Astrocyte (in vitro differentiated cells and primary cell): Measurements from ENCODE around the gene DIAPH3. TPM values are rescaled to one million over a fixed set of nuclear protein-coding genes. Genes with fewer than 3 reads are reported as not detected.
A peak's percentile ranks its signal among the peaks of the same experiment; 100 is the strongest.

Experiments used
- DNase-seq: peaks from one replicate; pipeline ENCODE4 v3.0.0-alpha.2; 2010; ENCODE audit warnings: low read depth
- FAIRE-seq: peaks from 2 replicates; lab custom pipeline; 2011; peaks lifted over from hg19 to GRCh38; lab: Jason Lieb, UNC
- H2AFZ ChIP-seq: 2 replicates; pipeline ENCODE4 v1.6.0; 2012; ENCODE audit warnings: low read depth, low read length, inconsistent platforms
- H3K27ac ChIP-seq: 2 replicates; pipeline ENCODE4 v1.5.1; 2011; ENCODE audit warnings: low read depth, low read length, inconsistent platforms
- H3K27me3 ChIP-seq: 2 replicates; pipeline ENCODE4 v1.6.0; 2011; ENCODE audit warnings: low read length, inconsistent platforms; ENCODE audit not compliant: insufficient read depth
- H3K36me3 ChIP-seq: 2 replicates; pipeline ENCODE4 v1.5.1; 2011; ENCODE audit warnings: low read length, inconsistent platforms; ENCODE audit not compliant: insufficient read depth
- H3K4me1 ChIP-seq: 2 replicates; pipeline ENCODE4 v1.5.1; 2011; ENCODE audit warnings: low read length, inconsistent platforms; ENCODE audit not compliant: insufficient read depth
- H3K4me2 ChIP-seq: 2 replicates; pipeline ENCODE4 v1.6.0; 2012; ENCODE audit warnings: low read length, inconsistent platforms
- H3K4me3 ChIP-seq: 2 replicates; pipeline ENCODE4 v1.5.1; 2011; ENCODE audit warnings: low read depth, mild to moderate bottlenecking, low read length, inconsistent platforms; ENCODE audit not compliant: insufficient read depth
- H3K79me2 ChIP-seq: 2 replicates; pipeline ENCODE4 v1.6.0; 2012; ENCODE audit warnings: mild to moderate bottlenecking, low read length, inconsistent platforms; ENCODE audit not compliant: insufficient read depth
- H3K9ac ChIP-seq: 2 replicates; pipeline ENCODE4 v1.6.0; 2012; ENCODE audit warnings: mild to moderate bottlenecking, low read length, inconsistent platforms
- H3K9me3 ChIP-seq: 2 replicates; pipeline ENCODE4 v1.5.1; 2012; ENCODE audit warnings: low read depth, mild to moderate bottlenecking, low read length, inconsistent platforms; ENCODE audit not compliant: insufficient read depth
- H4K20me1 ChIP-seq: 2 replicates; pipeline ENCODE4 v1.6.0; 2012; ENCODE audit warnings: low read length, inconsistent platforms; ENCODE audit not compliant: insufficient read depth
- H3K27ac Mint-ChIP-seq: one replicate; pipeline ENCODE4 v1.8.0; 2021; ENCODE audit warnings: mild to moderate bottlenecking, mixed read lengths; ENCODE audit not compliant: unreplicated experiment
- H3K27me3 Mint-ChIP-seq: one replicate; pipeline ENCODE4 v1.8.0; 2021; ENCODE audit warnings: low read depth, mixed read lengths; ENCODE audit not compliant: unreplicated experiment
- H3K36me3 Mint-ChIP-seq: one replicate; pipeline ENCODE4 v1.8.0; 2021; ENCODE audit warnings: low read depth, mixed read lengths; ENCODE audit not compliant: unreplicated experiment
- H3K4me1 Mint-ChIP-seq: one replicate; pipeline ENCODE4 v1.8.0; 2021; ENCODE audit warnings: low read depth, mixed read lengths; ENCODE audit not compliant: unreplicated experiment
- H3K4me3 Mint-ChIP-seq: one replicate; pipeline ENCODE4 v1.8.0; 2021; ENCODE audit warnings: mild to moderate bottlenecking, moderate library complexity, mixed read lengths; ENCODE audit not compliant: unreplicated experiment
- H3K9me3 Mint-ChIP-seq: one replicate; pipeline ENCODE4 v1.8.0; 2021; ENCODE audit warnings: mild to moderate bottlenecking, mixed read lengths; ENCODE audit not compliant: unreplicated experiment
- CTCF ChIP-seq: IDR thresholded peaks from 2 replicates; pipeline ENCODE4 v1.5.1; 2011; ENCODE audit warnings: low read depth, mild to moderate bottlenecking, inconsistent platforms, low read length, moderate library complexity; ENCODE audit not compliant: insufficient read depth
- EZH2 ChIP-seq: IDR thresholded peaks from 2 replicates; pipeline ENCODE4 v1.6.1; 2012; ENCODE audit warnings: mild to moderate bottlenecking, low read length, inconsistent platforms; ENCODE audit not compliant: insufficient read depth
- total RNA-seq: library from RNA; stranded (reverse); gene quantifications from 2 replicates; pipeline ENCODE4 v1.2.1, GENCODE V29; 2021

The DIAPH3 gene
- total RNA-seq, 1 donor from 2014 or later, result 19.0 TPM

GRCh38 chr13:59776924-59777690, 386.6 kb downstream of the DIAPH3 start:
- Histone ChIP-seq H3K4me2 (peak overlapping the region; percentile 57), H3K4me3 (no peak overlapping the region), H3K36me3 (no peaks in the 10 kb centered on the region), H2AFZ (no peak overlapping the region), H4K20me1 (no peaks in the 10 kb centered on the region), H3K79me2 (no peaks in the 10 kb centered on the region), H3K27me3 (no peaks in the 10 kb centered on the region), H3K9me3 (no peaks in the 10 kb centered on the region), H3K27ac (peak overlapping the region; percentile 90), H3K9ac (peak overlapping the region; percentile 61), H3K4me1 (peaks cover 21% of the 10 kb centered on the region)
- FAIRE-seq, result peak; percentile 95
- peaks cover 22% of the 10 kb centered on the region for H3K4me1 Mint-ChIP-seq
- DNase-seq, result peak; percentile 89
- no peaks in the 10 kb centered on the region for H3K36me3 Mint-ChIP-seq
- no peaks in the 10 kb centered on the region for H3K9me3 Mint-ChIP-seq
- no peak overlapping the region for H3K4me3 Mint-ChIP-seq
- TF ChIP-seq EZH2 (no peak), CTCF (no peak)
- H3K27ac Mint-ChIP-seq, result peak overlapping the region; percentile 15
- H3K27me3 Mint-ChIP-seq, result no peaks in the 10 kb centered on the region

DNA sequence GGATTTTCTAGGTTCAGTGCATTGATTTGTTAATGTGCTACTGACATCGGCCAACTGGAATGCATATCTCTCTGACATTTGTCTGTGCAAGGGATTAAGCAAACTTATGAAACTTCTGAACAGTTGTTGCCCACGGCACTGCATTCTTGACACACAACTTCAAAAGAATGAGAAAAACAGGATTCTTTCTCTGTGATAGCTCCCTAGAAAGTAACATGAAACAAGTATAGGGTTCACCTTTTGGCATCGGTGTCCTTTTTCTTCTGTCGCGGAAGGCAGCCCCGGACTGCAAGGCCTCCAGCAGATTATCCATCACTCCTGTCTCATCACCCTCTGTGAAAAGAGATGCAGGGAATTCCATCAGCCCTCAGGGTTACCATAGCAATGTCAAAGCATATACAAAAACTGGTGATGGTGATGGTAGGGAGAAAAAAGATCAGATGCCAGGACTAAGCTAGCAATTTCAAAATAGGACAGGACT, 389.2 kb downstream of the DIAPH3 start:
- Histone ChIP-seq H3K9me3 (no peaks in the 10 kb centered on the region), H3K79me2 (no peaks in the 10 kb centered on the region), H3K4me2 (peak overlapping the region; percentile 62), H3K36me3 (no peaks in the 10 kb centered on the region), H3K4me3 (peak overlapping the region; percentile 2), H3K27me3 (no peaks in the 10 kb centered on the region), H4K20me1 (no peaks in the 10 kb centered on the region), H3K9ac (peak overlapping the region; percentile 74), H2AFZ (peak overlapping the region; percentile 46), H3K4me1 (peaks cover 21% of the 10 kb centered on the region), H3K27ac (peak overlapping the region; percentile 94)
- H3K36me3 Mint-ChIP-seq, result no peaks in the 10 kb centered on the region
- no peaks in the 10 kb centered on the region for H3K27me3 Mint-ChIP-seq
- peak; percentile 77 for DNase-seq
- peak overlapping the region; percentile 86 for H3K27ac Mint-ChIP-seq
- peak; percentile 91 for FAIRE-seq
- H3K4me1 Mint-ChIP-seq, result peaks cover 22% of the 10 kb centered on the region
- H3K9me3 Mint-ChIP-seq, result no peaks in the 10 kb centered on the region
- TF ChIP-seq EZH2 (no peak), CTCF (no peak)
- H3K4me3 Mint-ChIP-seq, result no peak overlapping the region

DNA sequence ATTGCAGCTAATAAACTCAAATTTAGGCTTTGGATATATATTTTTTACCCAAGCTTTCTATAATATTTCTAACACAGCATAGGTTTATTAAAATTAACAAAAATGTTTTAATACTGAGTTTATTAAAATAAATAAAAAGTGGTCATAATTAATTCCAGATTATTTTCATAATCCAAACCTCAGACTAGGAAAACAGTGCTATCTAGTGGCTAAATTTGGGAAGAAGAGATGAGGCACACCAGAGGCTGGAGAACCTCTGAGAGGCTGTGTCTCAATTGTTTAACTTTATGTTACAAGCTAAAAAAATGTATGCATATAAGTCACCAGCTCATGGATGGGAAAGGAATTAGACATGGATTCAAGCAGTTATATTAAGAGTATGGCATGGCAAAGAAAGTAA, 392.5 kb downstream of the DIAPH3 start:
- no peak overlapping the region for H3K4me3 Mint-ChIP-seq

More for the DNA sequence above, 392.5 kb downstream of the DIAPH3 start:
- Mint-ChIP-seq H3K4me1 (peaks cover 9% of the 10 kb centered on the region), H3K9me3 (no peaks in the 10 kb centered on the region), H3K27ac (no peak overlapping the region), H3K36me3 (no peaks in the 10 kb centered on the region), H3K27me3 (no peaks in the 10 kb centered on the region)
- Histone ChIP-seq H3K79me2 (no peaks in the 10 kb centered on the region), H3K4me1 (peaks cover 15% of the 10 kb centered on the region), H3K36me3 (no peaks in the 10 kb centered on the region), H3K4me2 (no peak overlapping the region), H3K27me3 (no peaks in the 10 kb centered on the region), H4K20me1 (no peaks in the 10 kb centered on the region), H3K9ac (no peak overlapping the region), H2AFZ (no peak overlapping the region), H3K9me3 (no peaks in the 10 kb centered on the region), H3K27ac (no peak overlapping the region), H3K4me3 (no peak overlapping the region)
- TF ChIP-seq CTCF (peak; percentile 76), EZH2 (no peak)
- FAIRE-seq (no peak), DNase-seq (no peak)
